SK-N-MC (cell line): ENCODE results near the gene AFF3.

Source experiments
- EZH2 ChIP-seq: fragments of 200-600 bp; sonication (generic); IDR thresholded peaks from one replicate; pipeline ENCODE4 v1.6.1; 2017; ENCODE audit warnings: antibody characterized with exemption
- POLR2AphosphoS5 ChIP-seq: IDR thresholded peaks from 2 replicates; pipeline ENCODE4 v1.6.1; 2012; ENCODE audit warnings: mild to moderate bottlenecking, low read depth, low read length, borderline replicate concordance

- TF ChIP-seq EZH2 = no peak
- TF ChIP-seq POLR2AphosphoS5 = no peak
Observed at GRCh38 chr2:99953750-99954149, 188.6 kb downstream of the AFF3 start.
